Astrocyte of the spinal cord (primary cell): ENCODE measurements around the gene ACTBL2.
"Not testable (repeated sequence)": the region's sequence is repeated elsewhere in the genome, so short reads cannot be mapped to it uniquely, and the experiment has no call there.

Experiments
- DNase-seq: peaks from one replicate; pipeline ENCODE4 v3.0.0; 2011; ENCODE audit warnings: low read depth, low spot score
- H3K4me3 ChIP-seq: 2 replicates; pipeline ENCODE4 v1.5.1; 2011; ENCODE audit warnings: low read depth, mild to moderate bottlenecking, low read length, moderate library complexity
- CTCF ChIP-seq: IDR thresholded peaks from 2 replicates; pipeline ENCODE4 v1.5.1; 2012; ENCODE audit warnings: low read depth, mild to moderate bottlenecking, low read length, inconsistent platforms
- in situ Hi-C: cut with HindIII; loops from 2 replicates; pipeline ENCODE4 v1.10.0; 2017; ENCODE audit warnings: low sequenced_read_pairs

The ACTBL2 gene

GRCh38 chr5:57466544-57466943 lies 16.1 kb downstream of the ACTBL2 start:
- no peak overlapping the region for H3K4me3 ChIP-seq
- DNase-seq = no peak
- in situ Hi-C loops = no loop called here
- TF ChIP-seq CTCF = no peak

DNA sequence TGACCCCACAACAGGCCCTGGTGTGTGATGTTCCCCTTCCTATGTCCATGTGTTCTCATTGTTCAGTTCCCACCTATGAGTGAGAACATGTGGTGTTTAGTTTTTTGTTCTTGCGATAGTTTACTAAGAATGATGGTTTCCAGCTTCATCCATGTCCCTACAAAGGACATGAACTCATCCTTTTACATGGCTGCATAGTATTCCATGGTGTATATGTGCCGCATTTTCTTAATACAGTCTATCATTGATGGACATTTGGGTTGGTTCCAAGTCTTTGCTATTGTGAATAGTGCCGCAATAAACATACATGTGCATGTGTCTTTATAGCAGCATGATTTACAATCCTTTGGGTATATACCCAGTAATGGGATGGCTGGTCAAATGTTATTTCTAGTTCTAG lies 22.6 kb downstream of the ACTBL2 start:
- in situ Hi-C loops = not testable (repeated sequence)

GRCh38 chr5:57458443-57458842 lies 24.2 kb downstream of the ACTBL2 start:
- in situ Hi-C loops = no loop called here
- no peak for DNase-seq
- no peak for TF ChIP-seq CTCF
- H3K4me3 ChIP-seq = no peak overlapping the region

More for the DNA sequence above, 22.6 kb downstream of the ACTBL2 start:
- not testable (repeated sequence) for H3K4me3 ChIP-seq, DNase-seq

GRCh38 chr5:57456531-57457135 lies 26.0 kb downstream of the ACTBL2 start:
- H3K4me3 ChIP-seq = no peak overlapping the region
- TF ChIP-seq CTCF = no peak
- in situ Hi-C loops = no loop called here
- DNase-seq = no peak

DNA sequence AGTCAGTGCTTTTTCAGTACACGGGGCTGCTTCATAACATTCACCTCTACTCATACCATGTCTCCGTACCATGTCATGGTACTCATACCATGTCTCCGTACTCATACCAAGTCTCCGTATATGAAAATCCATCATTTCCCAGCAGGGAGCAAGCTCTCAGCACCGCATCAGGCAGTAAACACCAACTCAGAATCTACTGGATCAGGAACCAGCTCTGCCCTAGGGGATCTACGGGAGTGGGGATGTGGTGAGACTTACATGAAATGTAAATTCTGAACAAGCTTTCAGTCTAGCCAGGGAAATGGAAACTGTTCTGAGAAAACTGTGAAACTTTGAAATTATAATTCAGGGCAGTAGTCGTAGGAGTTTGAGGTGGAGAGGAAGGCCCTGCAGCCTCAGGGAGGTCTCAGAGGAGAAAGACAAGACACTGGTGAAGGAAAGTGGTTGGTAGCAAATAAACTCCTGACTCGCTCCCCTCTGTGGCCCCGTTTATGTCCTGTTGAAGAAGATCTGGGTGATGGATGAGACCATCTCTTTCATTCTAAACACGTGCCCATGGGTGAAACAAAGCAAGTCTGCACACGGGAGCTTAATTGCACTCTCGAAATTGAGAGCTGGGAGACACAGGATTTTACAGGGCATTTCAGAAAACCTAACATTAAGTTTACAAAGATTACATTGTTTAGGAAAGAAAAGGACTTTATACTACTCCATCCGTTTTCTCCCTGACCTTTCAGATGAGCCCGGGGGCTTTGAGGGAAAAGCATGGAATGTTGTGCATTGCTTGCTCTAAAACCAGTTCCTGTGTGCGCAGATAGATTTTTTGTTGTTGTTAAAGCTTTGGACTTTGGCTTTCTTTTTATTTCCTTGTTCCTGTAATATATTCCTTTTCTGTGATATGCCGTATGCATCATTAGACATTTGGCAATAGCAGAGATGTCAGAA lies 26.8 kb downstream of the ACTBL2 start:
- no peak for DNase-seq
- H3K4me3 ChIP-seq = no peak overlapping the region
- in situ Hi-C loops = no loop called here
- no peak for TF ChIP-seq CTCF

DNA sequence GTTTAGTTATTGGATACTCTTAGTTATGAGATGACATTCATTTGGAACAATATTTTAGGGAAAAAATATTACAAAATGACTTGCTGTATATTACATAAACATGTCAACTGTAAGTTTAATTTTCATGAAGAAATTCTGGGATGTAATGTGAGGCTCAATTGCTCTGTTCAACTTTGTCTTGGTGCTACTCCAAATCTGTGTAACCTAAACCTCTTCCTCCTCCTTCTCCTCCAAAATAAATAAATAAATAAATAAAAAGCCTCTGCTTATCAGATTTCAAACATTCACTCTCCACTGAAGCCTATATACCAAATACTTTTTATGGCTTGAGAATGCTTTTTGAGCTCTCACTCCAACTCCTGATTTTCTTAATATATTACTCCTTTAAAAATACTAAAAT lies 27.7 kb downstream of the ACTBL2 start:
- no peak overlapping the region for H3K4me3 ChIP-seq
- no peak for TF ChIP-seq CTCF
- no peak for DNase-seq
- in situ Hi-C loops = no loop called here

DNA sequence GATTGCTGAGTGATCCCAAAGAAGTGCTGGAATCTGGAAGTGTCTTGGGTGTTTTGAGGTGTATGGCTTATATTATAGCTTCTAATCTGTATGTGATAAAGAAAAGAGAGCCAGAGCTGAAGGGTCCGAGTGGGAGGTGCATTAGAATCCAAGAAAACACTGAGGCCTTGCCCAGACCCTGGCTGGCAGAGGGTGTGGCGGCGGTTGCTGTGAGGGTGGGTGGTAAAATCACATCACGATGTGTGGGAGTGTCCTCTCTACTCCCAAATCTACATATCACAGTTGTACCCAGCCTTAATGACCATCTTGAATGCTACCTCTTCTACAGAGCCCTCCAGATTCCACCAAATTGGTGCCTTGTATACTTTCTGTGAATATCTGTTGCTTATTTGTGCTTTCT lies 28.9 kb downstream of the ACTBL2 start:
- no peak for DNase-seq
- TF ChIP-seq CTCF = no peak
- in situ Hi-C loops = no loop called here
- H3K4me3 ChIP-seq = no peak overlapping the region
